Brain microvascular endothelial cell (primary cell): Measurements from ENCODE around the gene CLEC18C.
"Not testable (repeated sequence)": the region's sequence is repeated elsewhere in the genome, so short reads cannot be mapped to it uniquely, and the experiment has no call there.

ENCODE experiments used
- DNase-seq: peaks from one replicate; pipeline ENCODE4 v3.0.0-alpha.2; 2020
- H3K27ac ChIP-seq: fragments of 250-450 bp; sonication (Bioruptor Pico); 2 replicates; pipeline ENCODE4 v1.5.1; 2020; ENCODE audit warnings: mild to moderate bottlenecking, moderate library complexity
- H3K27me3 ChIP-seq: fragments of 250-450 bp; sonication (Bioruptor Pico); replicated peaks from 2 replicates; pipeline ENCODE4 v1.5.1; 2020; ENCODE audit warnings: mild to moderate bottlenecking
- H3K36me3 ChIP-seq: fragments of 250-450 bp; sonication (Bioruptor Pico); replicated peaks from 2 replicates; pipeline ENCODE4 v1.5.1; 2020; ENCODE audit warnings: mild to moderate bottlenecking
- H3K4me3 ChIP-seq: 2 replicates; pipeline ENCODE4 v1.5.1; 2011; ENCODE audit warnings: low read depth, mild to moderate bottlenecking, control low read depth, low read length, moderate library complexity
- in situ Hi-C: cut with HindIII; loops from 2 replicates; pipeline ENCODE4 v1.10.0; 2017; ENCODE audit warnings: low sequenced_read_pairs, low pct_ligation_motif_present

Gene CLEC18C

DNA sequence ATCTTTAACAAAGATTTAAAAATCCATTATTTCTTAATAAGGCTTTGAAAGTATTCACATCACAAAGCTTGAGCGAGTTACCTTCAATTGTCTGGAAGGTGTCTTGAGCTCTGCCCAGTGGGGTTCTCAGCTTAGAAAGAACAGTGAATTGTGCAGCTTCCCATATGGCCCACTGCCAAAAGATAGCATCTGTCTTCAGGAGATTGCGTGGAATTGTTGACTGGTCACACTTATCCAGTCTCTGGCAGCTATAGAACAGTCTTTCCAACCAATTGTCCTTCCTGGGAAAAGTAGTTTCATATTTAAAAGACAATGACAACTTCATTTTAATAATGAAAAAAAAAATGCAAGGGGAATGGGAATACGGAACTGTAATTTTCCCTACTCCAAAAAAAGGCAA, 58.2 kb downstream of the CLEC18C start:
- peaks cover 12% of the 10 kb centered on the region for H3K36me3 ChIP-seq
- H3K27me3 ChIP-seq, H3K27ac ChIP-seq, in situ Hi-C loops, DNase-seq, H3K4me3 ChIP-seq: not testable (repeated sequence)
